ENCODE results near the gene KAZN.

GRCh38 chr1:14997646-14998276 lies 399.3 kb downstream of the KAZN start:
- TF ChIP-seq GATA3 (IDR thresholded peaks at IDR 0.05; ENCODE audit: low read depth, low read length) (no peak), GATA2 (IDR thresholded peaks at IDR 0.05; ENCODE audit: low read depth, low read length) (no peak; the same call in 1 of the 2 replicates)

Measured in SH-SY5Y (cell line).